SK-N-MC (cell line): ENCODE results near the gene ITGA3.

Experiments
- FOXP2 ChIP-seq: optimal IDR thresholded peaks from 2 replicates; pipeline ENCODE3; 2011; ENCODE audit warnings: mild to moderate bottlenecking, moderate library complexity; ENCODE audit not compliant: insufficient read depth; ENCODE audit errors: extremely low read length, control extremely low read depth
- POLR2AphosphoS5 ChIP-seq: IDR thresholded peaks from 2 replicates; pipeline ENCODE4 v1.6.1; 2012; ENCODE audit warnings: mild to moderate bottlenecking, low read depth, low read length, borderline replicate concordance

DNA sequence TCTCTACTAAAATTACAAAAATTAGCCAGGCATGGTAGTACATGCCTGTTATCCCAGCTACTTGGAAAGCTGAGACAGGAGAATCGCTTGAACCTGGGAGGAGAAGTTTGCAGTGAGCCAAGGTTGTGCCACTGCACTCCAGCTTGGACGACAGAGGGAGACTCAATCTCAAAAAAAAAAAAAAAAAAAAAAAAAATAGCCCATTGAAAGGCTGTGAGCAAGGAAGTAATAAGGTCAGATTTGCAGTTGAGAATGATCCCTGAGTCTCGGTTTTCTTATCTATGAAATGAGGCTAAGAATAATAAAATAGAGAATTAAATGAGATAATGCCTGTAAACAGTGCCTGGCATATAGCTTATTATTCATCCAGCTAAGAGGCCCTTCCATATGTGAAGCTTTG lies 37.9 kb downstream of the ITGA3 start:
- TF ChIP-seq POLR2AphosphoS5, result no peak
- TF ChIP-seq FOXP2, result no peak
